Activated naive CD4-positive, alpha-beta T cell treated with anti-CD3 and anti-CD28 coated beads, Interleukin-2, amount 50 U/mL, for 24 hours (primary cell): ENCODE data around the gene EFCAB8.

Experiments used
- H3K27ac Mint-ChIP-seq: one replicate; pipeline ENCODE4 v1.8.0; 2021; ENCODE audit warnings: mild to moderate bottlenecking, mixed read lengths
- H3K27me3 Mint-ChIP-seq: one replicate; pipeline ENCODE4 v1.8.0; 2021; ENCODE audit warnings: mixed read lengths
- H3K36me3 Mint-ChIP-seq: one replicate; pipeline ENCODE4 v1.8.0; 2021; ENCODE audit warnings: mixed read lengths
- H3K4me1 Mint-ChIP-seq: one replicate; pipeline ENCODE4 v1.8.0; 2021; ENCODE audit warnings: mixed read lengths
- H3K4me3 Mint-ChIP-seq: one replicate; pipeline ENCODE4 v1.8.0; 2021; ENCODE audit warnings: mild to moderate bottlenecking, mixed read lengths
- H3K9me3 Mint-ChIP-seq: one replicate; pipeline ENCODE4 v1.8.0; 2021; ENCODE audit warnings: mixed read lengths

The EFCAB8 gene

GRCh38 chr20:32834972-32835371 is 23.8 kb upstream of the EFCAB8 start:
- H3K4me1 Mint-ChIP-seq, result peaks cover 63% of the 10 kb centered on the region
- H3K36me3 Mint-ChIP-seq, result peaks cover 13% of the 10 kb centered on the region
- H3K4me3 Mint-ChIP-seq, result no peak overlapping the region
- no peaks in the 10 kb centered on the region for H3K9me3 Mint-ChIP-seq
- no peak overlapping the region for H3K27ac Mint-ChIP-seq
- no peaks in the 10 kb centered on the region for H3K27me3 Mint-ChIP-seq

GRCh38 chr20:32837157-32837556 is 21.6 kb upstream of the EFCAB8 start:
- Mint-ChIP-seq H3K9me3 (no peaks in the 10 kb centered on the region), H3K36me3 (peaks cover 12% of the 10 kb centered on the region), H3K4me1 (peaks cover 58% of the 10 kb centered on the region), H3K4me3 (no peak overlapping the region), H3K27me3 (no peaks in the 10 kb centered on the region), H3K27ac (no peak overlapping the region)

DNA sequence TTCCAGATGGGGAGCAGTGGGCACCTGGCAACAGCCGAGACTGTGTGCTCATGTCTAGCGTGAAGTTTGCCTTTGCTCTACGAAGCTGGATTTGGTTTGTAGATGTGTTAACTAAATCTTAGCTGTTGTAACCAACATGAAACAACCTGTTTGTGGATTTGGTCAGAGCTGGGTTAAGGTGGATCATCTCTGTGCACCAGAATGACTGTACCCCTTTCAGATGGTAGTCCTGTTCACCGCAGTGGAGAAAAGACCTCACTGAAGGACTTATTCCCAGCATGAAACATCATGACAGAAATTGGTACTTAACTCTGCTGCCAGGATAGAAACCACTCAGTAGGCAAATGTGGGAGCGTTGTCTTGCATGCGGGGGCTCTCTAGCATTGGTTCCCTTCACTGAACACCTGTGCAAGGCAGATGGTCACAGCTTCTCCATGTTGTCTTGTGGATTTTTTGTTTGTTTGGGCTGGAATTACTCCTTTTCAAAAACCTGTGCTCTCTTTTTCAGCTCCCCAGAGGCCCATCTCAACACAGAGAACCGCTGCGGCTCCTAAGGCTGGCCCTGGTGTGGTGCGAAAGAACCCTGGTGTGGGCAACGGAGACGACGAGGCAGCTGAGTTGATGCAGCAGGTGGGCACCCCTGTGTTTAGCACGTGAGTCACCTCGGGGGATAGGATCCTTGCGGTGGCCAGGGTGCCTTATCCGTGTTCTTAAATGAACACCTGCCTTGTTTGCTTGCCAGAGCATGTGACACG is 19.3 kb upstream of the EFCAB8 start:
- Mint-ChIP-seq H3K27ac (peak overlapping the region; percentile 84), H3K9me3 (no peaks in the 10 kb centered on the region), H3K4me3 (no peak overlapping the region), H3K4me1 (peaks cover 52% of the 10 kb centered on the region), H3K27me3 (no peaks in the 10 kb centered on the region), H3K36me3 (peaks cover 15% of the 10 kb centered on the region)

- H3K4me1 Mint-ChIP-seq, result peaks cover 53% of the 10 kb centered on the region
- H3K27ac Mint-ChIP-seq, result peak overlapping the region; percentile 84
- no peak overlapping the region for H3K4me3 Mint-ChIP-seq
- no peaks in the 10 kb centered on the region for H3K27me3 Mint-ChIP-seq
- peaks cover 16% of the 10 kb centered on the region for H3K36me3 Mint-ChIP-seq
- no peaks in the 10 kb centered on the region for H3K9me3 Mint-ChIP-seq
Measured at GRCh38 chr20:32839982-32840285, 18.8 kb upstream of the EFCAB8 start.

GRCh38 chr20:32841174-32841573 is 17.5 kb upstream of the EFCAB8 start:
- Mint-ChIP-seq H3K4me1 (peaks cover 56% of the 10 kb centered on the region), H3K27me3 (no peaks in the 10 kb centered on the region), H3K27ac (peak overlapping the region; percentile 82), H3K9me3 (no peaks in the 10 kb centered on the region), H3K36me3 (peaks cover 16% of the 10 kb centered on the region), H3K4me3 (peak overlapping the region; percentile 58)

GRCh38 chr20:32841632-32842031 is 17.1 kb upstream of the EFCAB8 start:
- peak overlapping the region; percentile 87 for H3K27ac Mint-ChIP-seq
- peak overlapping the region; percentile 57 for H3K4me3 Mint-ChIP-seq
- H3K36me3 Mint-ChIP-seq, result peaks cover 19% of the 10 kb centered on the region
- H3K27me3 Mint-ChIP-seq, result no peaks in the 10 kb centered on the region
- peaks cover 56% of the 10 kb centered on the region for H3K4me1 Mint-ChIP-seq
- H3K9me3 Mint-ChIP-seq, result no peaks in the 10 kb centered on the region

DNA sequence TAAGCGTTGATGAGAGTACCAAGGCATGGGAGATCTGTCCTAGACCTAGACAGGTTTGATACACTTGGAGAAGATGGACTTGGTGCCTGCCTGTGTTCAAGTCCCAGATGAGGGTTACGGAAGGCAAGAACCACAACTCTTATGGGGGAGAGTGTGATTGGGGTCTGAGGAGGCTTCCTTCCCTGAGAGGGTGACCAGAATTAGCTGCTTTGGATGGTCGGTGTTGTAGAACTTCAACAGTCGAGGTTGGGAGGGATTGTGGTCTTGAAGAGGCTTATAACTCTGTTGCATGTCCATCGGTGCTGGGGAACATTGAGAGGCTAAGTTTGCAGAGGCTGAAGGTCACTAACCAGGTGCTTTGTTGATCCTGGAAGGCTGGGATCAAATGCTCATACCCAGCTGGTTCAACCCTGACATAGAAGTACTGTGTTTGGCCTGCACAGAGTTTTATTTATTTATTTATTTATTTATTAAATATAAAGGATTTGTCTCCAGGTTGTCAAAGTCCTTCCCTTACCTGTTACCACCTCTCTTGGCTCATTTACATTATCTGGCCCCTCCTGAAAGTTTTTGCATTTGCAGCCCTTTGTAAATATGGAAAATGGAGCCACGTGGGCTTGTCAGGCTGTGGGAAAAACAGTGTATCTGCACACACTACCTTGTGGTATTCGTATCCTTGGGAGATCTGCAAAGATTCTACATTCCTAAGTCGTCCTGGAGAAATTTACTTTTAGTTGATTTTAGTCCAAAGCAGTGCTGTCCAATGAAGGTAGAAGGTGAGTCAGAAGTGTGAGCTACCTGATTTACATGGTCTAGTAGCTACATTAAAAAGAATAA is 15.8 kb upstream of the EFCAB8 start:
- no peak overlapping the region for H3K4me3 Mint-ChIP-seq
- H3K27me3 Mint-ChIP-seq, result no peaks in the 10 kb centered on the region
- peak overlapping the region; percentile 19 for H3K27ac Mint-ChIP-seq
- H3K36me3 Mint-ChIP-seq, result peaks cover 22% of the 10 kb centered on the region
- H3K9me3 Mint-ChIP-seq, result no peaks in the 10 kb centered on the region
- H3K4me1 Mint-ChIP-seq, result peaks cover 61% of the 10 kb centered on the region

DNA sequence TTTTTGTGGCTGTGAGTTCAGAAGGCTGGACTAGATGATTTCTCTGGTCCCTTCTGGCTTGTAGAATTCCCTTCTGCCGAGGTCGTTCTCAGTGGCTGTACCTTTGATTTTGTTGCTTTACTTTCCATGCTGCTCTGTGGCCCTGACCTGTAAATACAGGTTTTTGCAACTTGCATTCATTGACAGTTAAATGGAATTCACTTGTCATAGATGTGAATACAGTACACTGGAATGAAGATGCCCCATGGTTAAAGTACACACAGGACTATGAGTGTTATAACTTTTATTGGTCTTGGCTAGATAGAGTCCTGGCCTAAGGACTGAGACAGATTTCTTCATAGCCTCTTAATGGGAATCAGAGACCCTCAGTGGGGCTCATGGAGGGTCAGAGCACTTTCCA is 12.9 kb upstream of the EFCAB8 start:
- no peak overlapping the region for H3K27ac Mint-ChIP-seq
- no peaks in the 10 kb centered on the region for H3K9me3 Mint-ChIP-seq
- H3K27me3 Mint-ChIP-seq, result no peaks in the 10 kb centered on the region
- peaks cover 52% of the 10 kb centered on the region for H3K4me1 Mint-ChIP-seq
- H3K4me3 Mint-ChIP-seq, result no peak overlapping the region
- H3K36me3 Mint-ChIP-seq, result peaks cover 23% of the 10 kb centered on the region

- no peaks in the 10 kb centered on the region for H3K9me3 Mint-ChIP-seq
- no peaks in the 10 kb centered on the region for H3K27me3 Mint-ChIP-seq
- no peak overlapping the region for H3K27ac Mint-ChIP-seq
Measured at GRCh38 chr20:32846852-32847251, 11.9 kb upstream of the EFCAB8 start.

DNA sequence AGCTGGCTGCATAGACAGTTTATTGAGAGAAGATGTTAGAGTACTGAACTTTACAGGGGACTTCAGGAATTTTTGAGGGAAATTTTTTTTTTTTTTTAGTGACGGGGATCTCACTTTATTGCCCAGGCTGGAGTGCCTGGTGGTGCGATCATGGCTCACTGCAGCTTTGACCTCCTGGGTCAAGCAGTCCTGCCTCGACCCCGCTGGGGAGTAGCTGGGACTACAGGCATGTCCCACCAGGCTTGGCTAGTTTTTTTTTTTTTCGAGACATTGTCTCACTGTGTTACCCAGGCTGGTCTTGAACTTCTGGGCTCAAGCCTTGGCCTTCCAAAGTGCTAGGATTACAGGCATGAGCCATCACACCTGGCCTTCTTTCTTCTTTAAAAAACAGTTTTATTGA is 10.8 kb upstream of the EFCAB8 start:
- Mint-ChIP-seq H3K27me3 (no peaks in the 10 kb centered on the region), H3K4me3 (no peak overlapping the region), H3K36me3 (peaks cover 15% of the 10 kb centered on the region), H3K9me3 (no peaks in the 10 kb centered on the region), H3K27ac (peak overlapping the region; percentile 84), H3K4me1 (peaks cover 38% of the 10 kb centered on the region)

More at GRCh38 chr20:32846852-32847251, 11.9 kb upstream of the EFCAB8 start:
- Mint-ChIP-seq H3K4me3 (no peak overlapping the region), H3K4me1 (peaks cover 42% of the 10 kb centered on the region), H3K36me3 (peaks cover 20% of the 10 kb centered on the region)

DNA sequence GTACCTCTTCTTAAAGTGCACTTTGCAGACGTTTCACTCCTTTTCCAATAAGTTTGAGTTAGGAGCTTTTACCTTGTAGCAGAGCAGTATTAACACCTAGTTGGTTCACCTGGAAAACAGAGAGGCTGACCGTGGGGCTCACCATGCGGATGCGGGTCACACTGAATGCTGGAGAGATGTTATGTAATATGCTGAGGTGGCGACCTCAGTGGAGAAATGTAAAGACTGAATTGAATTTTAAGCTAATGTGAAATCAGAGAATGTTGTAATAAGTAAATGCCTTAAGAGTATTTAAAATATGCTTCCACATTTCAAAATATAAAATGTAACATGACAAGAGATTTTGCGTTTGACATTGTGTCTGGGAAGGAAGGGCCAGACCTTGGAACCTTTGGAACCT is 9.9 kb upstream of the EFCAB8 start:
- Mint-ChIP-seq H3K36me3 (peaks cover 19% of the 10 kb centered on the region), H3K27me3 (no peaks in the 10 kb centered on the region), H3K4me3 (no peak overlapping the region), H3K4me1 (peaks cover 34% of the 10 kb centered on the region), H3K27ac (peak overlapping the region; percentile 74), H3K9me3 (no peaks in the 10 kb centered on the region)

DNA sequence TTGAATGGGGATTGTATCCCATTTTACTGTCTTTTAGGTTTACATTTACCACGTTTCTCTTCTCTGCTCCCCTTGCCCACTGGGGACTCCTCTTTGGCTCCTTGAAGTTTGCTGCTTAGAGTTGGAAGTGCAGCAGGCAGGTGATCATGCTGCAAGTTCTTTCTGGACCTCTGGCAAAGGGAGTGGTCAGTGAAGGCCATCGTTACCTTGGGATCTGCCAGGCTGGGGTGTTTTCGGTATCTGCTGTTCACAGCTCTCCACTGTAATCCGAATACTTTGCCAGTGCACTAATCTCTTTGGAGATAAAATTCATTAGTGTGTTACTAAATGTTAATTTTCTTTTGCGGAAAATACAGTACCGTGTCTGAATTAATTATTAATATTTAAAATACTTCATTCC is 9.1 kb upstream of the EFCAB8 start:
- Mint-ChIP-seq H3K36me3 (peaks cover 18% of the 10 kb centered on the region), H3K4me3 (no peak overlapping the region), H3K9me3 (no peaks in the 10 kb centered on the region), H3K27me3 (no peaks in the 10 kb centered on the region), H3K27ac (peak overlapping the region; percentile 79), H3K4me1 (peaks cover 30% of the 10 kb centered on the region)

DNA sequence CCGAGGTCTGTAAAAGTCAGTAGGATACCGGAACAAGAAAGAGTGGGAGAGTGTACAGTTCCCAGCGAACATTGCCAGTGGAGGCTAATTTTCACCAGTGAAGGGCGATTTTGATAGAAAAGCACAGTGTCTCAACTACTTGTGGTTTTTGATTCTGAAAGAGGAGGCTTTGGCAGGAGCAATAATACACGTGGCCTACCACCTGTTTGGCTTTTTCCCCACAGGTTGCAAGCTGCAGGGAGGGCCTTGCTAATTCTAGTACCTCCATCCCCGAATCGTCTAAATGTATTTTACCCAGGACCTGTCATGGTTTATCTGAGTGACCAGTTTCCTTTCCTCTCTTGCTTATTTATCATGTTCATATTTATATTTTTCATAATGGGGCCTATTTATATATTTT is 3.3 kb upstream of the EFCAB8 start:
- Mint-ChIP-seq H3K27ac (peak overlapping the region; percentile 71), H3K27me3 (no peaks in the 10 kb centered on the region), H3K9me3 (no peaks in the 10 kb centered on the region), H3K4me1 (peaks cover 26% of the 10 kb centered on the region), H3K4me3 (no peak overlapping the region), H3K36me3 (peaks cover 9% of the 10 kb centered on the region)

GRCh38 chr20:32858189-32858588 is 534 bp upstream of the EFCAB8 start:
- Mint-ChIP-seq H3K27me3 (no peaks in the 10 kb centered on the region), H3K27ac (peak overlapping the region; percentile 6), H3K9me3 (no peaks in the 10 kb centered on the region)

DNA sequence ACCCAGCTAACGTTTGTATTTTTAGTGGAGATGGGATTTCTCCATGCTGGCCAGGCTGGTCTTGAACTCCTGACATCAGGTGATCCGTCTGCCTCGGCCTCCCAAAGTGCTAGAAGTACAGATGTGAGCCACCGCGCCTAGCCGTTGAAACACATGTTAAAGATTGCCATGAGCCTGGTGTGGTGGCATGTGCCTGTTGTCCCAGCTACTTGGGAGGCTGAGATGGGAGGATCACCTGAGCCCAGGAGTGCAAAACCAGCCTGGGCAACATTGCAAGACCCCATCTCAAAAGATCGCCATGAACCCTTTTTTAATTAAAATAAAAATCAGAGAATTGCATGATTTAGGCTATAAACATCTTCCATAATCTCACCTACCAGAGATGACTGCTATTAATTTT is 2.7 kb downstream of the EFCAB8 start:
- peaks cover 5% of the 10 kb centered on the region for H3K4me1 Mint-ChIP-seq
- H3K36me3 Mint-ChIP-seq, result peaks cover 2% of the 10 kb centered on the region
- H3K4me3 Mint-ChIP-seq, result no peak overlapping the region
- H3K9me3 Mint-ChIP-seq, result no peaks in the 10 kb centered on the region
- H3K27me3 Mint-ChIP-seq, result no peaks in the 10 kb centered on the region
- H3K27ac Mint-ChIP-seq, result no peak overlapping the region

More at GRCh38 chr20:32858189-32858588, 534 bp upstream of the EFCAB8 start:
- Mint-ChIP-seq H3K4me3 (no peak overlapping the region), H3K4me1 (peaks cover 20% of the 10 kb centered on the region), H3K36me3 (peaks cover 6% of the 10 kb centered on the region)

GRCh38 chr20:32869562-32869961 is 10.8 kb downstream of the EFCAB8 start:
- H3K27ac Mint-ChIP-seq, result no peak overlapping the region
- no peak overlapping the region for H3K4me3 Mint-ChIP-seq
- H3K4me1 Mint-ChIP-seq, result no peaks in the 10 kb centered on the region
- H3K36me3 Mint-ChIP-seq, result no peaks in the 10 kb centered on the region
- H3K27me3 Mint-ChIP-seq, result no peaks in the 10 kb centered on the region
- no peaks in the 10 kb centered on the region for H3K9me3 Mint-ChIP-seq
